Activated CD8-positive, alpha-beta T cell treated with anti-CD3 and anti-CD28 coated beads for 36 hours (primary cell): ENCODE results near the gene ETFB. TPM values are rescaled to one million over a fixed set of nuclear protein-coding genes. Genes with fewer than 3 reads are reported as not detected.
A peak's percentile ranks its signal among the peaks of the same experiment; 100 is the strongest.

Source experiments
- ATAC-seq: fragments of 200-7000 bp; cut with Tn5 transposase; one replicate; pipeline ENCODE4 v1.10.0; 2021; ENCODE audit warnings: mild to moderate bottlenecking, moderate library complexity
- CTCF ChIA-PET: fragments of 350-600 bp; sonication (Branson Sonifier 250); formaldehyde crosslinking; loops from one replicate; lab custom pipeline; 2021; ENCODE audit warnings: antibody characterized with exemption; lab: Charles Lee
- POLR2A ChIA-PET: fragments of 350-600 bp; sonication (Branson Sonifier 250); formaldehyde crosslinking; loops from one replicate; lab custom pipeline; 2021; ENCODE audit warnings: antibody characterized with exemption; lab: Charles Lee
- DNase-seq: peaks from one replicate; pipeline ENCODE4 v3.0.0-alpha.2; 2020
- H3K27ac Mint-ChIP-seq: one replicate; pipeline ENCODE4 v1.8.0; 2021; ENCODE audit warnings: mild to moderate bottlenecking, mixed read lengths
- H3K27me3 Mint-ChIP-seq: one replicate; pipeline ENCODE4 v1.8.0; 2021; ENCODE audit warnings: mixed read lengths
- H3K36me3 Mint-ChIP-seq: one replicate; pipeline ENCODE4 v1.8.0; 2021; ENCODE audit warnings: low read depth, mixed read lengths
- H3K4me1 Mint-ChIP-seq: one replicate; pipeline ENCODE4 v1.8.0; 2021; ENCODE audit warnings: low read depth, mixed read lengths
- H3K4me3 Mint-ChIP-seq: one replicate; pipeline ENCODE4 v1.8.0; 2021; ENCODE audit warnings: mild to moderate bottlenecking, moderate library complexity, mixed read lengths
- H3K9me3 Mint-ChIP-seq: one replicate; pipeline ENCODE4 v1.8.0; 2021; ENCODE audit warnings: mixed read lengths
- CTCF ChIP-seq: fragments of 200-600 bp; IDR thresholded peaks from one replicate; pipeline ENCODE4 v1.8.0; 2022; ENCODE audit warnings: antibody characterized with exemption, mild to moderate bottlenecking
- intact Hi-C: fragments of 100-400 bp; cut with micrococcal nuclease; formaldehyde crosslinking; loops from one replicate; pipeline ENCODE4 v1.10.0; 2022
- total RNA-seq, 2 experiments: library from RNA; stranded (reverse); gene quantifications; one replicate each; pipeline ENCODE4 v1.2.3, GENCODE V29; 2021

Gene ETFB
- total RNA-seq, 2 experiments from 2014 or later: 151 to 162 TPM

GRCh38 chr19:51346742-51347141 lies 19.4 kb downstream of the ETFB start:
- Mint-ChIP-seq H3K4me3 (no peak overlapping the region), H3K27ac (no peak overlapping the region), H3K4me1 (no peaks in the 10 kb centered on the region), H3K27me3 (no peaks in the 10 kb centered on the region), H3K9me3 (no peaks in the 10 kb centered on the region), H3K36me3 (peaks cover 25% of the 10 kb centered on the region)
- POLR2A ChIA-PET: interaction anchor here (0.8 kb wide), 1 partner anchor 17 kb away, joined by 3 read pairs; no protein-coding TSS in a partner anchor
- ATAC-seq (no peak), DNase-seq (no peak)
- CTCF ChIA-PET: no interaction called here
- intact Hi-C loops: no loop called here
- TF ChIP-seq CTCF: no peak

GRCh38 chr19:51345076-51345620 lies 21.0 kb downstream of the ETFB start:
- ChIA-PET POLR2A (no interaction called here), CTCF (interaction anchor here (1.4 kb wide), 1 partner anchor 20 kb away, joined by 3 read pairs; no protein-coding TSS in a partner anchor)
- TF ChIP-seq CTCF: no peak
- intact Hi-C loops: no loop called here
- DNase-seq (no peak), ATAC-seq (no peak)
- H3K36me3 Mint-ChIP-seq: peaks cover 14% of the 10 kb centered on the region
- H3K4me1 Mint-ChIP-seq: peaks cover 3% of the 10 kb centered on the region
- no peak overlapping the region for H3K27ac Mint-ChIP-seq
- no peak overlapping the region for H3K4me3 Mint-ChIP-seq
- H3K9me3 Mint-ChIP-seq: no peaks in the 10 kb centered on the region
- H3K27me3 Mint-ChIP-seq: peaks cover 1% of the 10 kb centered on the region

GRCh38 chr19:51342631-51343569 lies 23.3 kb downstream of the ETFB start:
- CTCF ChIA-PET: interaction anchor here (1.0 to 1.7 kb wide), 2 partner anchors 79 to 314 kb away, joined by 3 to 5 read pairs; no protein-coding TSS in a partner anchor
- no peak overlapping the region for H3K4me3 Mint-ChIP-seq

GRCh38 chr19:51341976-51342580 lies 24.1 kb downstream of the ETFB start, which contains the start of gene VSIG10L:
TSS of gene VSIG10L (minus strand) at chr19:51342139. CDS start at chr19:51342124, 15 bp downstream.
- Mint-ChIP-seq H3K4me3 (peak within 1 kb of the TSS; percentile 41), H3K36me3 (peaks cover 10% of the 10 kb centered on the region), H3K27me3 (peaks cover 1% of the 10 kb centered on the region), H3K27ac (no peak within 1 kb of the TSS), H3K9me3 (no peaks in the 10 kb centered on the region), H3K4me1 (peaks cover 13% of the 10 kb centered on the region)
- DNase-seq (no peak), ATAC-seq (no peak)
- intact Hi-C loops: no loop called here
- no peak for TF ChIP-seq CTCF
- ChIA-PET CTCF (interaction anchor here (1.0 to 1.7 kb wide), 7 partner anchors 14 to 315 kb away, joined by 3 to 7 read pairs (median 3); no protein-coding TSS in a partner anchor), POLR2A (interaction anchor here (0.8 to 1.6 kb wide), 8 partner anchors 13 to 146 kb away, joined by 3 to 8 read pairs (median 3); no protein-coding TSS in a partner anchor)

More at GRCh38 chr19:51342631-51343569, 23.3 kb downstream of the ETFB start:
- POLR2A ChIA-PET: interaction anchor here (0.8 to 1.6 kb wide), 7 partner anchors 16 to 146 kb away, joined by 3 to 8 read pairs (median 3); no protein-coding TSS in a partner anchor
- no peak for TF ChIP-seq CTCF
- Mint-ChIP-seq H3K9me3 (no peaks in the 10 kb centered on the region), H3K4me1 (peaks cover 13% of the 10 kb centered on the region), H3K27me3 (peaks cover 1% of the 10 kb centered on the region), H3K36me3 (peaks cover 14% of the 10 kb centered on the region), H3K27ac (no peak overlapping the region)
- intact Hi-C loops: no loop called here
- no peak for DNase-seq
- no peak for ATAC-seq
